SH-SY5Y (cell line): ENCODE results near the gene DRD2.

ENCODE experiments used
- GATA2 ChIP-seq: IDR thresholded peaks from 2 replicates; pipeline ENCODE4 v1.6.1; 2011; ENCODE audit warnings: mild to moderate bottlenecking, low read depth, low read length
- GATA3 ChIP-seq: IDR thresholded peaks from 2 replicates; pipeline ENCODE4 v1.6.1; 2011; ENCODE audit warnings: low read depth, mild to moderate bottlenecking, low read length, moderate library complexity

- TF ChIP-seq GATA3 = no peak
- no peak for TF ChIP-seq GATA2
Measured at GRCh38 chr11:113521737-113522517, 46.7 kb upstream of the DRD2 start.
